Astrocyte of the cerebellum (primary cell): ENCODE data around the gene LENG1.

ENCODE experiments used
- DNase-seq: peaks from one replicate; pipeline ENCODE4 v3.0.0-alpha.2; 2011; ENCODE audit warnings: low read depth
- H3K4me3 ChIP-seq: 2 replicates; pipeline ENCODE4 v1.5.1; 2011; ENCODE audit warnings: mild to moderate bottlenecking, low read depth, low read length, moderate library complexity
- CTCF ChIP-seq: IDR thresholded peaks from 2 replicates; pipeline ENCODE4 v1.5.1; 2012; ENCODE audit warnings: low read length, low read depth, moderate library complexity, mild to moderate bottlenecking; ENCODE audit errors: missing control alignments
- in situ Hi-C: cut with HindIII; loops from 2 replicates; pipeline ENCODE4 v1.10.0; 2017; ENCODE audit warnings: low sequenced_read_pairs

Gene LENG1

DNA sequence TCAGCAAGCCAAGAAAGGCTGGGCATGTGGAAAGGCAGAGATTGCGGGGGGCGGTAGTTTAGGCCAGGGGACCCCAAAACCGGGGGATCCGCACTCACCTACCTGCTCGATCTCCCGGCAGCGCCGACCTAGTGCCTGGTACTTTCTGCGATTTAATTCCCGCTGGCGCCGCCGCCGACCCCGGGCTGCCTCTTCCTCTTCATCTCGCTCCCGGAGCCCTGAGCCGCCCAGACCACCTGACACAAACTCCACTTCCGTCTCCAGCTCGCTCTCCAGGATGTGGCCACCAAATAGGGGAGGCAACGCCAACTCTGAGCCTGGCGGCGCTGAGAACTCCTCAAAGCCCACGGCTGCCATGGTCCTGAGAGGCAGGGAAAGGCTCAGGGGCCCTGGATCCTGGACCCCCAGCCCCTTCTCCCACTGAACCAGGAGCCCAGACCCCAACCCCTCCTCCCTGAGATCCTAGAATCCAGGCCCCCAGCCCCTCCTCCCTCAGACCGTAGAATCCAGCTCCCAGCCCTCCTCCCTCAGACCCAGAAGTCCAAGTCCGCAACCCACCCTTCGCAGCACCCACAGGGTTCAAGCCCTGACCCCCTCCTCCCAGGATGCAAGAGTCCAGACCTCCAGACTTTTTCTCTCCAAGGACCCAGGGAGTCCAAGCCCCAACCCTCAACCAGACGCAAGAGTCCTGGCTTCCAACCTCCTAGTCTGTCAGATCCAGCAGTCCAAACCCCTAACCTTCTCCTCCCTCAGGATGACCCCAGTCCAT, 45.0 kb downstream of the LENG1 start:
- in situ Hi-C loops = no loop called here
- no peak for DNase-seq
- no peak for TF ChIP-seq CTCF
- H3K4me3 ChIP-seq = peak overlapping the region; percentile 92

- no peak for DNase-seq
- TF ChIP-seq CTCF = no peak
- in situ Hi-C loops = no loop called here
- H3K4me3 ChIP-seq = no peak overlapping the region
Measured at GRCh38 chr19:54109651-54110050, 49.9 kb downstream of the LENG1 start.

DNA sequence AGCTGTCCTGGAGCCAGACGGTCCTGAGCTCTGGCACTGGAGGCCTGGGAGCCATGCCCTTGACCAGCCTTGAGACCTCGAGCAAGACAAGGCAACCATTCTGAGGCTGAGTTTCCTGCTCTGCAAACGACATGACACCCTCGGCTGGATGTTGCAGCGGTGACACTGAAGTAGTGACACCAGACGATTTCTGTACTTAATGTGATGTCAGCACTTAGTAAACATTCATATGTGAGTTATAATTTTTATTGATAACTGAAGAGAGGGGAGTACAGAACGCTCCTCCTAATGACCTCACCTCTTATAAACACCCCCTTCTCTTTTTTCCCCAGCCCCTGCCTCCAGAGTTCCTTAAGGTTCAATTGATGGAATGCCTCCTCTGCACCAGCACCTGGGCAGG, 51.0 kb downstream of the LENG1 start:
- no peak for DNase-seq
- no peak overlapping the region for H3K4me3 ChIP-seq
- no peak for TF ChIP-seq CTCF
- in situ Hi-C loops = no loop called here

DNA sequence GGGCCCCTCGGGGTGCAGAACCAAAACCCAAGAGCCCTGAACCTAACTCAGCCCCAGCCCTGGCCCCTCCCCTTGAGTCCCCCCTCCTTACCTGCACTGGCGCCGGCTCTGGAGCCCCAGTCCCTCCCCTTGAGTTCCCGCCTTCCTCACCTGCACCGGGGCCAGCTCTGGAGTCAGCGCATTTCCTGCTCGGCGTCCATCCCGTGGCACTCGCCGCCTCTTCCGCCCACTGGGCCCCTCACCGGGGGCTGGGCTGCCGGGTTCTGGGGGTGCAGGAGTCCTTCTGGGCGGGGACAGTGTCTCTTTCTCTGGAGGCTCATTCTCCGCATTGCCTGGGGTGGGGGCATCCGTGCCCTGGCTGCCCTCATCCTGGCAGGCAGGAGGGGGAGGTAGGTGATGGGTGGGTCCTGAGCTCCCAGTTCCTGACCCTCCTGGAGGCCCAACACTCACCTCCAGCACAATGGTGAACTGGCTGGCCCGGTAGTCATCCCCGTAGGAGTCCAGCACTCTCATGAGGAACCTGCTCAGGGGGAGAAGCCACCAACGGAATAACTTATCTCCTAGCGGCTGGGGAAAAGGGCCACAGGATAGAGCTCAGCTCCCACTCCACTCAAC, 51.5 kb downstream of the LENG1 start:
- no peak overlapping the region for H3K4me3 ChIP-seq
- in situ Hi-C loops = no loop called here
- no peak for DNase-seq
- no peak for TF ChIP-seq CTCF

GRCh38 chr19:54106716-54107115, 52.8 kb downstream of the LENG1 start:
- no peak for TF ChIP-seq CTCF
- in situ Hi-C loops = no loop called here
- no peak overlapping the region for H3K4me3 ChIP-seq
- no peak for DNase-seq

DNA sequence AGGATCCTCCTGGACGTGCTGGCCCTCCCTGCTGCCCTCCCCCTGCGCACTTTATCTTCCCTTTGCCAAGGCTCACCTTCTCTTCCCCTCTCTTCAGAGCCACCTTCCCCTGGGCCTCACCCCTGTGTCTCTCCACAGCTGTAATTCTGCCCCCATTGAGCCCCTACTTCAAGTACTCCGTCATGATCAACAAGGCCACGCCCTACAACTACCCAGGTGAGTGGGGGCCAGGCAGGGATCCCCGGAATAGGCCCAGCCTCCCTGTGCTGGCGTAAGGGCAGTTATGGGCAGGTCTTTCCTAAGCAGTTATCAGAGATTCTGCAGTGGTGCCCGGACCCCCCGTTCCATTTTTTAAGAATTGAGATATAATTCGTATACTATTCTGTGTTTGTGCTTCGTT, 53.7 kb downstream of the LENG1 start:
- TF ChIP-seq CTCF = no peak
- in situ Hi-C loops = no loop called here
- no peak overlapping the region for H3K4me3 ChIP-seq
- DNase-seq = no peak
